CD4-positive, CD25-positive, alpha-beta regulatory T cell (primary cell): Measurements from ENCODE around the gene ZSWIM6. TPM values are rescaled to one million over a fixed set of nuclear protein-coding genes. Genes with fewer than 3 reads are reported as not detected.

Source experiments
- ATAC-seq, 2 donors: fragments of 150-1000 bp; cut with Tn5 transposase; one replicate each; pipeline ENCODE4 v1.10.0; 2021; ENCODE audit warnings: low read depth in 2 of 2, moderate number of reproducible peaks in 2 of 2, moderate library complexity in 1 of 2
- DNase-seq, 3 donors: peaks; one replicate each; pipeline versions ENCODE4 v3.0.0 to v3.0.0-alpha.2; 2012 to 2022; ENCODE audit warnings: mixed read lengths in 1 of 3
- H3K27ac ChIP-seq: one replicate; pipeline ENCODE4 v1.7.0; 2013; ENCODE audit warnings: mild to moderate bottlenecking, low read length; ENCODE audit not compliant: insufficient read depth, poor library complexity, severe bottlenecking
- H3K27me3 ChIP-seq: one replicate; pipeline ENCODE4 v1.7.0; 2013; ENCODE audit warnings: low read length; ENCODE audit not compliant: control insufficient read depth, insufficient read depth
- H3K36me3 ChIP-seq: one replicate; pipeline ENCODE4 v1.7.0; 2013; ENCODE audit warnings: mild to moderate bottlenecking, low read length, moderate library complexity; ENCODE audit not compliant: control insufficient read depth, insufficient read depth
- H3K4me1 ChIP-seq: 2 replicates; pipeline ENCODE4 v1.7.0; 2013; ENCODE audit warnings: mild to moderate bottlenecking, low read length; ENCODE audit not compliant: insufficient read depth, control insufficient read depth, poor library complexity, severe bottlenecking
- H3K4me3 ChIP-seq: one replicate; pipeline ENCODE4 v1.7.0; 2013; ENCODE audit warnings: low read depth, mild to moderate bottlenecking, low read length, moderate library complexity
- H3K9me3 ChIP-seq, 2 experiments: 1 replicate in 1 of 2; 2 replicates in 1 of 2; pipeline ENCODE4 v1.7.0; 2013; ENCODE audit warnings: low read length in 2 of 2, mild to moderate bottlenecking in 1 of 2, moderate library complexity in 1 of 2; ENCODE audit not compliant: control insufficient read depth in 2 of 2
- H3K27ac Mint-ChIP-seq, 3 donors: one replicate each; pipeline ENCODE4 v1.8.0; 2020 to 2022; ENCODE audit warnings: mild to moderate bottlenecking in 3 of 3, mixed read lengths in 3 of 3, moderate library complexity in 2 of 3
- H3K27me3 Mint-ChIP-seq: one replicate; pipeline ENCODE4 v1.8.0; 2022; ENCODE audit warnings: mild to moderate bottlenecking, mixed read lengths
- H3K36me3 Mint-ChIP-seq: one replicate; pipeline ENCODE4 v1.8.0; 2020; ENCODE audit warnings: mixed read lengths
- H3K4me1 Mint-ChIP-seq, 4 donors: one replicate each; pipeline ENCODE4 v1.8.0; 2020 to 2022; ENCODE audit warnings: mixed read lengths in 4 of 4, mild to moderate bottlenecking in 1 of 4
- H3K4me3 Mint-ChIP-seq, 4 donors: one replicate each; pipeline ENCODE4 v1.8.0; 2020 to 2022; ENCODE audit warnings: mild to moderate bottlenecking in 4 of 4, mixed read lengths in 4 of 4, moderate library complexity in 3 of 4
- H3K9me3 Mint-ChIP-seq, 7 donors: one replicate each; pipeline ENCODE4 v1.8.0; 2020 to 2022; ENCODE audit warnings: mixed read lengths in 7 of 7, mild to moderate bottlenecking in 3 of 7, moderate library complexity in 2 of 7
- polyA plus RNA-seq, 4 donors: library from polyadenylated mRNA; unstranded; fragments of 300-500 nt; fragmentation: Illumina TruSeq; gene quantifications; one replicate each; pipeline ENCODE4 v1.2.3, GENCODE V29; 2021
- total RNA-seq: library from RNA; stranded (reverse); gene quantifications from one replicate; pipeline ENCODE4 v1.2.3, GENCODE V29; 2022

ZSWIM6 gene
- total and polyA plus RNA-seq, 5 donors from 2014 or later = 0.41 to 12.2 (median 0.59) TPM

DNA sequence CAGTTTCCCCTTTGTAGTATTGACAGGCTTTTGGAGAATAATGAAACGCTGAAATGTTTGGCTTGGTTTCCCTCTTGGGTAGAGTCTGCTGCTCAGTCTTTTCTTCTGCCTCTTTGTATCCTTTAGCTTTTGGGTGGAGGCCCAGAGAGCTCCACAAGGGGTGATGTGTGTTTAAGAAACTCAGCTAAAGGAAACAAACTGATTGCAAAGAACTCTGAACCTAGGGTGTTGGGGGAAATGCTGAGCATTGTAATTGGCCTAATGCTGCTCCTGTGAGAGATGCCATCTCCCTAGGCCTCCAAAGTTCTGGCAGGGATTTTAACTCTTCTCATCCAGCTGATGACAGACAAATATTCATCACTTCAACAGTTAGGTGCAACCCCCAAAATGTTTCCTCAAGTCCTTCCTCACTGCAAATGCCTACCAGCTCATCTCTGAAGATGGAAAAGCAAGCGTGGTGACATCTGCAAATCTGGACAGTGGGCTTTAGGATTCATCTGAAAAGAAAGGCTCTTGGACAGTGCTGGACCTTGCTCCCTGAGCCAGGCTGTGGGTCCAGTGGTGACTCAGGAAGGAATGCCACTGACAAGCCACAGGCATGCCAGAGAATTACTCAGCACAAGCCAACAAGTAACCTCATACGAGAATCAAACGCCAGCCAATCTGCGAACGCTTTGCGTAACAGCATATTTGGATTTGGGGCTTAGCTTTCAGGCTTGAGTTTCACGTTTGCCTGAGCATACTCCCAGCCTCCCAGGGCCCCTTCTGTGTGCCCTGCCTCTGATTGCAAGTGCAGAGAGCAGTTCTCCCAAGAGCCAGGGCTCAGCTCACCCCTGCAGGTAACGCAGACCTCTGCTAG is 30.5 kb upstream of the ZSWIM6 start:
- H3K9me3 ChIP-seq = no peaks in the 10 kb centered on the region
- H3K36me3 ChIP-seq = no peaks in the 10 kb centered on the region
- H3K27me3 Mint-ChIP-seq = peaks cover 9% of the 10 kb centered on the region
- H3K4me1 Mint-ChIP-seq = peaks cover 6 to 11% (median 7%) of the 10 kb centered on the region in 4 donors
- no peaks in the 10 kb centered on the region for H3K4me1 ChIP-seq
- no peak for DNase-seq
- H3K4me3 ChIP-seq = no peak overlapping the region
- H3K27ac Mint-ChIP-seq = no peak overlapping the region
- peaks cover 0 to 3% (median 0%) of the 10 kb centered on the region in 7 donors for H3K9me3 Mint-ChIP-seq
- H3K36me3 Mint-ChIP-seq = no peaks in the 10 kb centered on the region
- H3K27me3 ChIP-seq = no peaks in the 10 kb centered on the region
- H3K27ac ChIP-seq = no peak overlapping the region
- ATAC-seq = no peak
- no peak overlapping the region for H3K4me3 Mint-ChIP-seq

DNA sequence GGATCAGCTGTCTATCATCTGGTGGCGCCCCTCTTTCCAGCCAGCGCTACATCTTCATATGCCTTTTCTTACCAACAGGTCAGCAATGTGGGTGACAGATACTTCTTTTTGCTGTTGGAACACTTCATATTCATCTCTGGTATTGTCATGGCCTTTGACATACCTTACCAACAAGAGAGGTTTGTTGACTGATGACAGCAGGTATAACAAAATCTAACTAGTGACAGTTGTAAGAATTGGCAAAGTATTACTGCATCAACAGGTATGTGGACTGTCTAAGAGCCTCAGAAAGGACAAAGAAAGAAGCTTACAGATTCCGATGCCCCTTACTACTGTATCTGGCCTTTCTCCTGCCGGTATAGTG is 29.9 kb upstream of the ZSWIM6 start:
- Mint-ChIP-seq H3K36me3 (no peaks in the 10 kb centered on the region), H3K4me3 (no peak overlapping the region), H3K9me3 (peaks cover 0 to 3% (median 0%) of the 10 kb centered on the region in 7 donors), H3K4me1 (peaks cover 6 to 13% (median 7%) of the 10 kb centered on the region in 4 donors), H3K27ac (no peak overlapping the region), H3K27me3 (peaks cover 9% of the 10 kb centered on the region)
- Histone ChIP-seq H3K9me3 (no peaks in the 10 kb centered on the region), H3K27me3 (no peaks in the 10 kb centered on the region), H3K4me1 (no peaks in the 10 kb centered on the region), H3K36me3 (no peaks in the 10 kb centered on the region), H3K27ac (no peak overlapping the region), H3K4me3 (no peak overlapping the region)
- ATAC-seq (no peak), DNase-seq (no peak)

DNA sequence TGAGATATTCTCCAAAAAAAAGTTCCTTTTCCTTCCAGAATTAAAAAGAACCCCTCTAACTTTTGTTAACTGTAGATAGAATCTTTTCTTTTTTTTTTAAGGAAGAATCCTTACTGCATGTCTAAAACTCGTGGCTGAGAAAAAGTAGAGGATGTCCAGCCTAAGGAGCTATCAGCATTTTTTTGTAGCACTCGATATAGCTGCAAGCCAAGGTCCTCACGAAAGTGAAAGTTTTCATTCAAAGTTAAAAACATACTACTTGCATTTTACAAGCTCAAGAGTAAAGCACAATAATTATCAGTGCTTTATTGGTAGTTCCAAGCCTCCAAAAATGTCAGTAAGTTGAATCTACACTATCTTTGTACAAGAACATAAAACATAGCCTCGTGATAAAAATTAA is 28.7 kb upstream of the ZSWIM6 start:
- no peaks in the 10 kb centered on the region for H3K36me3 Mint-ChIP-seq
- no peaks in the 10 kb centered on the region for H3K4me1 ChIP-seq
- H3K4me1 Mint-ChIP-seq = peaks cover 6 to 13% (median 7%) of the 10 kb centered on the region in 4 donors
- ATAC-seq (no peak), DNase-seq (no peak)
- H3K9me3 Mint-ChIP-seq = peaks cover 0 to 3% (median 0%) of the 10 kb centered on the region in 7 donors
- no peaks in the 10 kb centered on the region for H3K36me3 ChIP-seq
- H3K9me3 ChIP-seq = no peaks in the 10 kb centered on the region
- no peak overlapping the region for H3K4me3 Mint-ChIP-seq
- no peaks in the 10 kb centered on the region for H3K27me3 ChIP-seq
- no peak overlapping the region for H3K4me3 ChIP-seq
- H3K27me3 Mint-ChIP-seq = peaks cover 9% of the 10 kb centered on the region
- no peak overlapping the region for H3K27ac Mint-ChIP-seq
- H3K27ac ChIP-seq = no peak overlapping the region

DNA sequence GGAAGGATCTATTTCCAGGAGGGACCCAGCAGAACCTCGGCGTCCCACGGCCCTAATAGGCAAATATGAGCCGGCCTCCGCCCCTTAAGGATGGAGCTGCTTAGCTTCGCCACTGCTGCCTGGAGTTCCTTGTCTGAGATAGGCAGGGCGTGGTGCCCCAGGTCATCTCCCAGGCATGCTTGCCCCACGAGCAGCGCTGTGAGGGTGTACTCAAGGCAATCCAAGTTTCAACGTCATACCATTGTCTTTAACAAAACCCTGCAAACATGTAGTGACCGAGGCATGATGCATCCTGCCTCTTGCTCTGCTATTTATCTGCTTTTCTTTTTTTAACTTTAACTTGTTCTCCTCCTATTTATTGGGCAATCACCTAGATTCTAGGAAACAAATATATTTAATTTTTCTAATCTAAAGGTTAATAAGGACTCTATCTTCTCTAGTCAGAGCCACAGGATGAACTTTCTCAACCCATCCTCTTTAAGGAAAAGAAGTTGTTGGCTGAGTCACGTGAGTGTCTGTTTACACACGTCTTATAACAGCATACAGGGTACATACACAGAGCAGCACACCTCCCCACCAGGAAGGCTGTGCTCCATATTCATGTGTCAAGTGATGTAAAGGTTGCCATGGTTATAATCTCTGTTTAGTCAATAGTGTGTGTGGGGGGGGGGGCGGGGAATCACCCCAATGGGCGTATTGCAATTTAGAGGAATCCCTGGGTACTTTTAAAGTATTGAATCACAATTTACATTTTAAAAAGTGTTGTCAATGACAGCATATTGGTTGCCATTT is 27.3 kb upstream of the ZSWIM6 start:
- Mint-ChIP-seq H3K27ac (no peak overlapping the region), H3K4me3 (no peak overlapping the region), H3K4me1 (peaks cover 6 to 13% (median 7%) of the 10 kb centered on the region in 4 donors), H3K27me3 (peaks cover 20% of the 10 kb centered on the region), H3K9me3 (peaks cover 0 to 3% (median 0%) of the 10 kb centered on the region in 7 donors), H3K36me3 (no peaks in the 10 kb centered on the region)
- Histone ChIP-seq H3K27ac (no peak overlapping the region), H3K4me1 (no peaks in the 10 kb centered on the region), H3K4me3 (no peak overlapping the region), H3K27me3 (no peaks in the 10 kb centered on the region), H3K36me3 (no peaks in the 10 kb centered on the region), H3K9me3 (no peaks in the 10 kb centered on the region)
- ATAC-seq = peak in 1 of 2 donors; percentile 31
- DNase-seq = peak in 2 of 3 donors; percentile 31 to 36

GRCh38 chr5:61306531-61307131 is 25.4 kb upstream of the ZSWIM6 start:
- Mint-ChIP-seq H3K36me3 (no peaks in the 10 kb centered on the region), H3K4me3 (no peak overlapping the region), H3K9me3 (peaks cover 0 to 3% (median 0%) of the 10 kb centered on the region in 7 donors), H3K4me1 (peaks cover 6 to 13% (median 7%) of the 10 kb centered on the region in 4 donors), H3K27ac (no peak overlapping the region), H3K27me3 (peaks cover 20% of the 10 kb centered on the region)
- Histone ChIP-seq H3K4me1 (no peaks in the 10 kb centered on the region), H3K27ac (no peak overlapping the region), H3K36me3 (no peaks in the 10 kb centered on the region), H3K27me3 (no peaks in the 10 kb centered on the region), H3K4me3 (no peak overlapping the region), H3K9me3 (no peaks in the 10 kb centered on the region)
- peak in 1 of 2 donors; percentile 40 for ATAC-seq
- peak in 1 of 3 donors; percentile 35 for DNase-seq

- H3K27me3 Mint-ChIP-seq = peaks cover 20% of the 10 kb centered on the region
- no peak for DNase-seq
- H3K36me3 ChIP-seq = no peaks in the 10 kb centered on the region
- no peaks in the 10 kb centered on the region for H3K27me3 ChIP-seq
- no peak overlapping the region for H3K27ac Mint-ChIP-seq
- peaks cover 6 to 13% (median 7%) of the 10 kb centered on the region in 4 donors for H3K4me1 Mint-ChIP-seq
- no peak for ATAC-seq
- no peak overlapping the region for H3K27ac ChIP-seq
- no peaks in the 10 kb centered on the region for H3K4me1 ChIP-seq
- no peak overlapping the region for H3K4me3 ChIP-seq
- H3K9me3 ChIP-seq = no peaks in the 10 kb centered on the region
- peaks cover 0 to 3% (median 0%) of the 10 kb centered on the region in 7 donors for H3K9me3 Mint-ChIP-seq
- H3K36me3 Mint-ChIP-seq = no peaks in the 10 kb centered on the region
- no peak overlapping the region for H3K4me3 Mint-ChIP-seq
Measured at GRCh38 chr5:61307191-61307590, 24.9 kb upstream of the ZSWIM6 start.

- Mint-ChIP-seq H3K27ac (no peak overlapping the region), H3K27me3 (peaks cover 20% of the 10 kb centered on the region), H3K9me3 (peaks cover 0 to 3% (median 0%) of the 10 kb centered on the region in 7 donors), H3K4me1 (peaks cover 6 to 13% (median 7%) of the 10 kb centered on the region in 4 donors), H3K4me3 (no peak overlapping the region), H3K36me3 (no peaks in the 10 kb centered on the region)
- Histone ChIP-seq H3K27ac (no peak overlapping the region), H3K4me1 (no peaks in the 10 kb centered on the region), H3K4me3 (no peak overlapping the region), H3K36me3 (no peaks in the 10 kb centered on the region), H3K9me3 (no peaks in the 10 kb centered on the region), H3K27me3 (no peaks in the 10 kb centered on the region)
- ATAC-seq (no peak), DNase-seq (no peak)
Measured at GRCh38 chr5:61307611-61308010, 24.4 kb upstream of the ZSWIM6 start.
